H1 (cell line): ENCODE data around the gene GZF1. TPM values are rescaled to one million over a fixed set of nuclear protein-coding genes. Genes with fewer than 3 reads are reported as not detected.

Source experiments
- CTCF ChIA-PET: fragments of 300-600 bp; sonication (Branson Sonifier 250); formaldehyde crosslinking; loops from one replicate; lab custom pipeline; 2021; ENCODE audit not compliant: partially characterized antibody; lab: Charles Lee
- POLR2A ChIA-PET: fragments of 300-600 bp; sonication (Branson Sonifier 250); formaldehyde crosslinking; loops from one replicate; lab custom pipeline; 2021; ENCODE audit warnings: inconsistent platforms; ENCODE audit not compliant: partially characterized antibody; lab: Charles Lee
- DNase-seq, 2 experiments: peaks; one replicate each; pipeline versions ENCODE4 v3.0.0 to v3.0.0-alpha.2; 2010 to 2022; ENCODE audit warnings: low spot score in 2 of 2, low read depth in 1 of 2, mixed read lengths in 1 of 2
- FAIRE-seq: peaks from 2 replicates; lab custom pipeline; 2011; peaks lifted over from hg19 to GRCh38; lab: Jason Lieb, UNC
- H2AFZ ChIP-seq: 2 replicates; pipeline ENCODE4 v1.8.1; 2012; ENCODE audit warnings: low read length, inconsistent platforms
- H2AK5ac ChIP-seq: 2 replicates; pipeline ENCODE4 v1.6.1; 2013; ENCODE audit warnings: low read depth, low read length
- H2BK120ac ChIP-seq: replicated peaks from 2 replicates; pipeline ENCODE3; 2013; ENCODE audit warnings: low read depth, low read length, inconsistent platforms
- H2BK12ac ChIP-seq: 2 replicates; pipeline ENCODE4 v1.6.1; 2013; ENCODE audit warnings: low read depth, low read length
- H2BK15ac ChIP-seq: 2 replicates; pipeline ENCODE4 v1.6.1; 2013; ENCODE audit warnings: low read length
- H2BK20ac ChIP-seq: 2 replicates; pipeline ENCODE4 v1.6.1; 2013; ENCODE audit warnings: low read length
- H2BK5ac ChIP-seq: 2 replicates; pipeline ENCODE4 v1.6.1; 2013; ENCODE audit warnings: low read depth, low read length
- H3K14ac ChIP-seq: 2 replicates; pipeline ENCODE4 v1.6.1; 2013; ENCODE audit warnings: inconsistent platforms; ENCODE audit not compliant: insufficient read length
- H3K18ac ChIP-seq: 2 replicates; pipeline ENCODE4 v1.6.1; 2013; ENCODE audit warnings: low read length; ENCODE audit errors: extremely low read depth
- H3K23ac ChIP-seq: 2 replicates; pipeline ENCODE4 v1.6.1; 2013; ENCODE audit warnings: inconsistent platforms; ENCODE audit not compliant: insufficient read length
- H3K23me2 ChIP-seq: 2 replicates; pipeline ENCODE4 v1.6.1; 2013; ENCODE audit warnings: low read depth, low read length
- H3K27ac ChIP-seq: 2 replicates; pipeline ENCODE4 v1.6.1; 2011; ENCODE audit warnings: low read depth, low read length, inconsistent platforms
- H3K27me3 ChIP-seq, 4 experiments: replicated peaks in 1 of 4; 1 replicate in 1 of 4; 2 replicates in 3 of 4; pipeline versions ENCODE4 v1.6.1 to v1.8.1; 2011 to 2013; ENCODE audit warnings: low read length in 3 of 4, mild to moderate bottlenecking in 3 of 4, inconsistent platforms in 2 of 4, mixed read lengths in 2 of 4, moderate library complexity in 1 of 4; ENCODE audit not compliant: control insufficient read depth in 3 of 4, insufficient read depth in 3 of 4; ENCODE audit errors: extremely low read depth in 1 of 4
- H3K36me3 ChIP-seq, 4 experiments: 2 replicates each; pipeline versions ENCODE4 v1.6.1 to v1.8.1; 2011 to 2013; ENCODE audit warnings: mild to moderate bottlenecking in 4 of 4, low read length in 3 of 4, moderate library complexity in 2 of 4, control low read depth in 1 of 4, inconsistent platforms in 1 of 4; ENCODE audit not compliant: insufficient read depth in 4 of 4, control insufficient read depth in 2 of 4
- H3K4ac ChIP-seq: replicated peaks from 2 replicates; pipeline ENCODE3; 2013; ENCODE audit warnings: low read length, low read depth, mixed read lengths, inconsistent platforms; ENCODE audit not compliant: insufficient read length
- H3K4me1 ChIP-seq, 4 experiments: replicated peaks in 1 of 4; 1 replicate in 1 of 4; 2 replicates in 3 of 4; pipeline versions ENCODE4 v1.6.1 to v1.8.1; 2011 to 2013; ENCODE audit warnings: low read length in 3 of 4, inconsistent platforms in 2 of 4, mixed read lengths in 1 of 4; ENCODE audit not compliant: insufficient read depth in 4 of 4, control insufficient read depth in 3 of 4
- H3K4me2 ChIP-seq, 2 experiments: 2 replicates each; pipeline versions ENCODE4 v1.6.1 to v1.8.1; 2011 to 2013; ENCODE audit warnings: low read depth in 2 of 2, low read length in 2 of 2, control low read depth in 1 of 2, inconsistent platforms in 1 of 2, mild to moderate bottlenecking in 1 of 2; ENCODE audit not compliant: insufficient read depth in 1 of 2
- H3K4me3 ChIP-seq, 4 experiments: fragments of 200-600, 300-600 bp in 1 of 4; sonication (generic), shearing (Covaris generic), sonication (Bioruptor Twin) in 1 of 4; 2 replicates each; pipeline versions ENCODE4 v1.5.1 to v1.8.1; 2011 to 2016; ENCODE audit warnings: low read length in 4 of 4, low read depth in 3 of 4, control low read depth in 2 of 4, inconsistent platforms in 2 of 4, mild to moderate bottlenecking in 2 of 4, mixed read lengths in 1 of 4, moderate library complexity in 1 of 4; ENCODE audit not compliant: insufficient read depth in 2 of 4; ENCODE audit errors: extremely low read depth in 1 of 4
- H3K56ac ChIP-seq: replicated peaks from 2 replicates; pipeline ENCODE3; 2013; ENCODE audit warnings: low read depth, mild to moderate bottlenecking, mixed read lengths, low read length, inconsistent platforms; ENCODE audit not compliant: insufficient read length
- H3K79me1 ChIP-seq: 2 replicates; pipeline ENCODE4 v1.6.1; 2013; ENCODE audit warnings: low read depth, low read length, control low read depth
- H3K79me2 ChIP-seq, 2 experiments: 2 replicates each; pipeline versions ENCODE4 v1.6.1 to v1.8.1; 2012 to 2013; ENCODE audit warnings: low read length in 2 of 2, mild to moderate bottlenecking in 2 of 2, inconsistent platforms in 1 of 2; ENCODE audit not compliant: insufficient read depth in 2 of 2, control insufficient read depth in 1 of 2
- H3K9ac ChIP-seq, 4 experiments: replicated peaks in 1 of 4; 1 replicate in 1 of 4; 2 replicates in 3 of 4; pipeline versions ENCODE4 v1.6.1 to v1.8.1; 2011 to 2013; ENCODE audit warnings: low read depth in 3 of 4, low read length in 3 of 4, control low read depth in 2 of 4, mild to moderate bottlenecking in 2 of 4, moderate library complexity in 2 of 4, inconsistent platforms in 1 of 4; ENCODE audit errors: extremely low read depth in 1 of 4
- H3K9me3 ChIP-seq, 2 experiments: 2 replicates each; pipeline versions ENCODE4 v1.6.1 to v1.8.1; 2012 to 2013; ENCODE audit warnings: mild to moderate bottlenecking in 2 of 2, moderate library complexity in 2 of 2, control low read depth in 1 of 2, inconsistent platforms in 1 of 2, low read depth in 1 of 2, low read length in 1 of 2, mixed read lengths in 1 of 2; ENCODE audit not compliant: insufficient read depth in 2 of 2
- H4K20me1 ChIP-seq, 2 experiments: replicated peaks in 1 of 2; 2 replicates each; pipeline versions ENCODE3 to v1.8.1; 2011 to 2013; ENCODE audit warnings: inconsistent platforms in 2 of 2, low read length in 2 of 2, mild to moderate bottlenecking in 1 of 2; ENCODE audit not compliant: insufficient read depth in 2 of 2, control insufficient read depth in 1 of 2
- H4K5ac ChIP-seq: 2 replicates; pipeline ENCODE4 v1.6.1; 2013; ENCODE audit warnings: low read length, low read depth, mixed read lengths, inconsistent platforms; ENCODE audit not compliant: insufficient read length
- H4K8ac ChIP-seq: 2 replicates; pipeline ENCODE4 v1.8.0; 2013; ENCODE audit warnings: mild to moderate bottlenecking, moderate library complexity, low read length, inconsistent platforms; ENCODE audit not compliant: insufficient read depth; ENCODE audit errors: extremely low read depth
- H4K91ac ChIP-seq: replicated peaks from 2 replicates; pipeline ENCODE3; 2013; ENCODE audit warnings: low read length, mixed read lengths, inconsistent platforms; ENCODE audit not compliant: insufficient read length
- ASH2L ChIP-seq: fragments of 200-600, 300-600 bp; sonication (generic); IDR thresholded peaks from one replicate; pipeline ENCODE4 v1.7.1; 2017; ENCODE audit warnings: low read length
- CBX5 ChIP-seq: fragments of 300-800, 300-1000 bp; sonication (generic); IDR thresholded peaks from 2 replicates; pipeline ENCODE4 v1.7.1; 2016; ENCODE audit warnings: antibody characterized with exemption, low read length, low read depth
- CEBPB ChIP-seq: IDR thresholded peaks from 2 replicates; pipeline ENCODE4 v1.6.1; 2012; ENCODE audit warnings: low read depth, low read length
- CHD2 ChIP-seq: IDR thresholded peaks from 2 replicates; pipeline ENCODE4 v1.6.1; 2012; ENCODE audit warnings: low read length, improper control_type of control experiment
- GTF2F1 ChIP-seq: IDR thresholded peaks from 2 replicates; pipeline ENCODE4 v1.6.1; 2012; ENCODE audit warnings: low read depth, low read length, improper control_type of control experiment, borderline replicate concordance
- KDM4A ChIP-seq: IDR thresholded peaks from one replicate; pipeline ENCODE4 v1.7.1; 2012; ENCODE audit warnings: low read depth, mild to moderate bottlenecking, moderate library complexity, low read length, inconsistent platforms; ENCODE audit not compliant: severe bottlenecking
- NANOG ChIP-seq: IDR thresholded peaks from 2 replicates; pipeline ENCODE4 v1.6.1; 2011; ENCODE audit warnings: low read length, low read depth, mild to moderate bottlenecking, inconsistent platforms; ENCODE audit not compliant: insufficient read depth, poor library complexity, severe bottlenecking
- RFX5 ChIP-seq: IDR thresholded peaks from 2 replicates; pipeline ENCODE4 v1.6.1; 2011; ENCODE audit warnings: low read depth, low read length, improper control_type of control experiment, borderline replicate concordance
- RXRA ChIP-seq: IDR thresholded peaks from 2 replicates; pipeline ENCODE4 v1.6.1; 2011; ENCODE audit warnings: low read depth, mild to moderate bottlenecking, low read length, moderate library complexity; ENCODE audit not compliant: insufficient read depth
- SIRT6 ChIP-seq: IDR thresholded peaks from one replicate; pipeline ENCODE4 v1.7.1; 2012; ENCODE audit warnings: low read length, inconsistent platforms
- SP4 ChIP-seq: IDR thresholded peaks from 2 replicates; pipeline ENCODE4 v1.6.1; 2012; ENCODE audit warnings: low read length, inconsistent platforms
- ZNF274 ChIP-seq: IDR thresholded peaks from 2 replicates; pipeline ENCODE4 v1.7.0; 2012; ENCODE audit warnings: low read length, borderline replicate concordance; ENCODE audit errors: extremely low read depth
- WGBS, 2 experiments: shearing (Covaris generic) in 1 of 2; methylation state at CpG; one replicate each; pipeline versions ENCODE4 v1.1.6 to v1.1.7; 2013 to 2015; ENCODE audit warnings: low lambda C conversion rate in 2 of 2, mixed read lengths in 2 of 2, inconsistent platforms in 1 of 2, low coverage in 1 of 2, missing lambda C conversion rate in 1 of 2; ENCODE audit not compliant: insufficient replicate concordance in 2 of 2, insufficient coverage in 1 of 2, insufficient read length in 1 of 2; ENCODE audit errors: extremely low coverage in 1 of 2, missing lambda C conversion rate in 1 of 2; 5-methylcytosine and 5-hydroxymethylcytosine counted together
- polyA plus RNA-seq, 7 experiments: library from polyadenylated mRNA; depleted of rRNA in 3 of 7; stranded (reverse) in 5 of 7; unstranded in 2 of 7; fragments of >200 nt in 5 of 7; fragments of 200-250 nt in 2 of 7; gene quantifications; 1 replicate in 5 of 7; 2 replicates in 1 of 7; 4 replicates in 1 of 7; pipeline versions ENCODE4 v1.2.1 to v1.2.3, GENCODE V29; 2011 to 2013; ENCODE audit warnings: missing spikeins in 2 of 7, mixed read lengths in 2 of 7
- total RNA-seq: library from RNA; stranded (reverse); fragmentation: NEBNext Ultra II Directional; extraction: Animal tissue kit (Norgen Biotek cat#: 25700); gene quantifications from 2 replicates; pipeline ENCODE4 v1.2.1, GENCODE V29; 2021

GZF1 gene
- total and polyA plus RNA-seq, 2 of the 8 experiments (the other 6 are each of a cell fraction or from before 2014, with no cell fraction given) = 8.2 to 11.9 TPM

DNA sequence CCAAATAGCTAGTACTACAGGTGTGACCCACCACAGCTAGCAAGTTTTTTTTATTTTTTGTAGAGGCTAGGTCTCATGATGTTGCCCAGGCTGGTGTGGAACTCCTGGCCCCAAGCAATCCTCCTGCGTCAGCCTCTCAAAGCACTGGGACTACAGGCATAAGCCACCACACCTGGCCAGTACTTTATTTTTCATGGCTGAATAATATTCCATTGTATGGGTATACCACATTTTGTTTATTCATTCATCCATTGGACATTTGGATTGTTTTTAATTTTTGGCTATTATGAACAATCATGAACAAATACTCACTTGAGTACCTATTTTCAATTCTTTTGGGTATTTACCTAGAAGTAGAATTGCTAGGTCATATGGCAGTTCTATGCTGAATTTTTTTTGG is 18.4 kb upstream of the GZF1 start:
- no peak overlapping the region for H2BK12ac ChIP-seq
- H2BK15ac ChIP-seq = no peak overlapping the region
- no peak overlapping the region for H3K23ac ChIP-seq
- H3K27ac ChIP-seq = no peak overlapping the region
- H3K79me2 ChIP-seq = no peaks in the 10 kb centered on the region
- DNase-seq (no peak), FAIRE-seq (no peak)
- H3K23me2 ChIP-seq = no peaks in the 10 kb centered on the region
- no peak overlapping the region for H4K8ac ChIP-seq
- POLR2A ChIA-PET = no interaction called here
- H4K91ac ChIP-seq = no peak overlapping the region
- H2BK120ac ChIP-seq = no peak overlapping the region
- no peaks in the 10 kb centered on the region for H4K20me1 ChIP-seq
- no peak overlapping the region for H3K14ac ChIP-seq
- H3K79me1 ChIP-seq = no peaks in the 10 kb centered on the region
- H3K18ac ChIP-seq = no peak overlapping the region
- H3K27me3 ChIP-seq = no peaks in the 10 kb centered on the region
- H2AFZ ChIP-seq = no peak overlapping the region
- no peaks in the 10 kb centered on the region for H3K36me3 ChIP-seq
- no peak overlapping the region for H3K9ac ChIP-seq
- no peak overlapping the region for H3K4me3 ChIP-seq
- no peak overlapping the region for H3K4ac ChIP-seq
- H4K5ac ChIP-seq = no peak overlapping the region
- 100% methylated on average over 1 of the region's 1 CpG; no CpG with 5 or more reads in 1 of the 2 experiments for WGBS, 2 experiments
- H3K56ac ChIP-seq = no peak overlapping the region
- H3K9me3 ChIP-seq = peaks cover 0 to 4% of the 10 kb centered on the region in 2 experiments; a peak in 1 of 4 replicates
- H2BK5ac ChIP-seq = no peak overlapping the region
- no peak overlapping the region for H3K4me2 ChIP-seq
- H3K4me1 ChIP-seq = peaks cover 0 to 3% (median 0%) of the 10 kb centered on the region in 4 experiments; a peak in 2 of 7 replicates
- TF ChIP-seq CBX5 (no peak), ZNF274 (no peak), SIRT6 (no peak), KDM4A (no peak), RXRA (no peak), ASH2L (no peak), GTF2F1 (no peak), NANOG (no peak), RFX5 (no peak), SP4 (no peak), CHD2 (no peak), CEBPB (no peak)
- H2AK5ac ChIP-seq = no peak overlapping the region
- CTCF ChIA-PET = interaction anchor here (0.8 to 5.5 kb wide), 4 partner anchors 23 to 653 kb away, joined by 3 to 48 read pairs (median 4); partner anchors contain the start of gene THBD
- H2BK20ac ChIP-seq = no peak overlapping the region
